Measurements from ENCODE around the gene KAT5. TPM values are rescaled to one million over a fixed set of nuclear protein-coding genes. Genes with fewer than 3 reads are reported as not detected.
"Not testable (repeated sequence)": the region's sequence is repeated elsewhere in the genome, so short reads cannot be mapped to it uniquely, and the experiment has no call there.

KAT5 gene
- total and polyA plus RNA-seq, 10 of the 15 experiments (the other 5 are each of a cell fraction or from before 2014, with no cell fraction given) = 3.4 to 66.1 (median 46.3) TPM

DNA sequence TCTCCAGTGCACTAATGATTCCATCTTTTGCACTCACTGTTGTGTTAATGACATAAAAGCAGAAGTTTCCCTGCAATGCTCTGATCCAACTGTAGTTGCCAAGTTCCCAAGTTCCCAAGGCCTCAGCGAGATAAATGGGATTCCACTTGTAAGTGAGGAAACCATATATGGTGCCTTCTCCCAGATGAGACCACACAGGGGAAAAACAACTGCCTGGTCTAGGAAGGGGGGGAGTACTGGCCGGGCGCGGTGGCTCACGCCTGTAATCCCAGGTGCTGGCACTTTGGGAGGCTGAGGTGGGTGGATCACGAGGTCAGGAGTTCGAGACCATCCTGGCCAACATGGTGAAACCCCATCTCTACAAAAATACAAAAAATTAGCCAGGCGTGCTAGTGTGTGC is 26.1 kb upstream of the KAT5 start (continued):
- TF ChIP-seq, protein P1, sequence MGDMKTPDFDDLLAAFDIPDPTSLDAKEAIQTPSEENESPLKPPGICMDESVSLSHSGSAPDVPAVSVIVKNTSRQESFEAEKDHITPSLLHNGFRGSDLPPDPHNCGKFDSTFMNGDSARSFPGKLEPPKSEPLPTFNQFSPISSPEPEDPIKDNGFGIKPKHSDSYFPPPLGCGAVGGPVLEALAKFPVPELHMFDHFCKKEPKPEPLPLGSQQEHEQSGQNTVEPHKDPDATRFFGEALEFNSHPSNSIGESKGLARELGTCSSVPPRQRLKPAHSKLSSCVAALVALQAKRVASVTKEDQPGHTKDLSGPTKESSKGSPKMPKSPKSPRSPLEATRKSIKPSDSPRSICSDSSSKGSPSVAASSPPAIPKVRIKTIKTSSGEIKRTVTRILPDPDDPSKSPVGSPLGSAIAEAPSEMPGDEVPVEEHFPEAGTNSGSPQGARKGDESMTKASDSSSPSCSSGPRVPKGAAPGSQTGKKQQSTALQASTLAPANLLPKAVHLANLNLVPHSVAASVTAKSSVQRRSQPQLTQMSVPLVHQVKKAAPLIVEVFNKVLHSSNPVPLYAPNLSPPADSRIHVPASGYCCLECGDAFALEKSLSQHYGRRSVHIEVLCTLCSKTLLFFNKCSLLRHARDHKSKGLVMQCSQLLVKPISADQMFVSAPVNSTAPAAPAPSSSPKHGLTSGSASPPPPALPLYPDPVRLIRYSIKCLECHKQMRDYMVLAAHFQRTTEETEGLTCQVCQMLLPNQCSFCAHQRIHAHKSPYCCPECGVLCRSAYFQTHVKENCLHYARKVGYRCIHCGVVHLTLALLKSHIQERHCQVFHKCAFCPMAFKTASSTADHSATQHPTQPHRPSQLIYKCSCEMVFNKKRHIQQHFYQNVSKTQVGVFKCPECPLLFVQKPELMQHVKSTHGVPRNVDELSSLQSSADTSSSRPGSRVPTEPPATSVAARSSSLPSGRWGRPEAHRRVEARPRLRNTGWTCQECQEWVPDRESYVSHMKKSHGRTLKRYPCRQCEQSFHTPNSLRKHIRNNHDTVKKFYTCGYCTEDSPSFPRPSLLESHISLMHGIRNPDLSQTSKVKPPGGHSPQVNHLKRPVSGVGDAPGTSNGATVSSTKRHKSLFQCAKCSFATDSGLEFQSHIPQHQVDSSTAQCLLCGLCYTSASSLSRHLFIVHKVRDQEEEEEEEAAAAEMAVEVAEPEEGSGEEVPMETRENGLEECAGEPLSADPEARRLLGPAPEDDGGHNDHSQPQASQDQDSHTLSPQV (IDR thresholded peaks at IDR 0.05) = no peak
- no peak for TF ChIP-seq SUZ12 (IDR thresholded peaks at IDR 0.05; ENCODE audit: unreplicated experiment)
- no peak for TF ChIP-seq ZBED1 (IDR thresholded peaks at IDR 0.05; ENCODE audit: borderline replicate concordance)
- TF ChIP-seq RAD51 (IDR thresholded peaks at IDR 0.05) = no peak
- no peak for TF ChIP-seq RB1 (IDR thresholded peaks at IDR 0.05; ENCODE audit: borderline replicate concordance)
- TF ChIP-seq KLF5 (IDR thresholded peaks at IDR 0.05; ENCODE audit: partially characterized antibody) = no peak

DNA sequence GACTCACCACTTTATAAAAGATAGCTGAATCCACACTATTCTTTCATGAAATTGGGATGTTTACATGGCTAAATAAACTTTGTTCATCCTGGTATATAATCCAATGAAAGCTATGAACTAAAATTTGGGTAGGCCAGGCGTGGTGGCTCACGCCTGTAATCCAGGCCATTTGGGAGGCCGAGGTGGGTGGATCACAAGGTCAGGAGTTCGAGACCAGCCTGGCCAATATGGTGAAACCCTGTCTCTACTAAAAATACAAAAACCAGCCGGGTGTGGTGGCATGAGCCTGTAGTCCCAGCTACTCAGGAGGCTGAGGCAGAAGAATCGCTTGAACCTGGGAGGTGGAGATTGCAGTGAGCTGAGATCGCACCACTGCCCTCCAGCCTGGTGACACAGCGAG is 20.2 kb upstream of the KAT5 start:
- in situ Hi-C loops (cut with MboI); ATAC-seq; DNase-seq (ENCODE audit: low read depth, low spot score); FAIRE-seq; H3K9ac ChIP-seq (ENCODE audit: control insufficient read depth, insufficient read depth, low read length); H3K36me3 ChIP-seq (ENCODE audit: control insufficient read depth in 2 of 2, insufficient read depth in 2 of 2, low read length in 1 of 2); H3K79me2 ChIP-seq (ENCODE audit: control insufficient read depth, insufficient read depth, low read length); H2AFZ ChIP-seq (ENCODE audit: control insufficient read depth, low read depth, low read length); H3K4me2 ChIP-seq (ENCODE audit: control insufficient read depth, insufficient read depth); H3K4me3 ChIP-seq; H3K27me3 ChIP-seq (replicated peaks in 1 of 2; ENCODE audit: control insufficient read depth in 2 of 2, insufficient read depth in 2 of 2, low read length in 1 of 2); H3K27ac ChIP-seq (ENCODE audit: control insufficient read depth, insufficient read depth); H3K9me3 ChIP-seq (replicated peaks; ENCODE audit: control insufficient read depth, insufficient read depth, low read length); intact Hi-C loops (cut with micrococcal nuclease; ENCODE audit: unreplicated experiment); BruUV-seq (replicated peaks); POLR2A ChIA-PET; H3K4me1 ChIP-seq (ENCODE audit: control insufficient read depth, insufficient read depth, low read length); H4K20me1 ChIP-seq (ENCODE audit: control insufficient read depth, insufficient read depth): not testable (repeated sequence)
- 35% methylated on average over 8 of the region's 8 CpGs for WGBS (ENCODE audit: insufficient coverage, insufficient replicate concordance, low lambda C conversion rate, missing lambda C conversion rate)
- ChIA-PET RAD21 (ENCODE audit: unreplicated experiment) (interaction anchor here (0.7 kb wide), 1 partner anchor 137 kb away, joined by 3 read pairs; no protein-coding TSS in a partner anchor), CTCF (interaction anchor here (1.4 kb wide), 1 partner anchor 20 kb away, joined by 3 read pairs; the partner anchor contains the start of gene KAT5), SMC1A (ENCODE audit: uncharacterized antibody, unreplicated experiment) (interaction anchor here (1.5 kb wide), 1 partner anchor 13 kb away, joined by 6 read pairs; no protein-coding TSS in a partner anchor)

Measured in GM12878 (cell line).